Endothelial cell of umbilical vein (primary cell): Measurements from ENCODE around the gene FREM1. TPM values are rescaled to one million over a fixed set of nuclear protein-coding genes. Genes with fewer than 3 reads are reported as not detected.

ENCODE experiments used
- BruUV-seq: library from RNA; stranded (reverse); fragments of 400-500 nt; replicated peaks from 2 replicates; lab custom pipeline; 2021; lab: Mats Ljungman, UMichigan
- CTCF ChIA-PET: fragments of 300-600, 350-600 bp; sonication (Branson Sonifier 250); formaldehyde crosslinking; loops from one replicate; lab custom pipeline; 2021; ENCODE audit warnings: antibody characterized with exemption, inconsistent platforms; lab: Charles Lee
- POLR2A ChIA-PET: fragments of 300-600, 350-600 bp; sonication (Branson Sonifier 250); formaldehyde crosslinking; loops from one replicate; lab custom pipeline; 2021; ENCODE audit warnings: antibody characterized with exemption, inconsistent platforms; lab: Charles Lee
- DNase-seq: peaks from one replicate; pipeline ENCODE4 v3.0.0-alpha.2; 2011; ENCODE audit warnings: low read depth, low spot score
- FAIRE-seq: peaks from 2 replicates; lab custom pipeline; 2011; peaks lifted over from hg19 to GRCh38; lab: Jason Lieb, UNC
- H2AFZ ChIP-seq: 2 replicates; pipeline ENCODE4 v1.6.0; 2012; ENCODE audit warnings: low read depth, low read length, control low read depth, inconsistent platforms
- H3K27ac ChIP-seq: 2 replicates; pipeline ENCODE4 v1.5.1; 2011; ENCODE audit warnings: low read depth, mild to moderate bottlenecking, control low read depth, low read length, moderate library complexity; ENCODE audit not compliant: insufficient read depth
- H3K27me3 ChIP-seq, 2 experiments: 2 replicates each; pipeline versions ENCODE4 v1.6.0 to v1.6.1; 2011; ENCODE audit warnings: low read length in 2 of 2, mixed read lengths in 1 of 2; ENCODE audit not compliant: control insufficient read depth in 2 of 2, insufficient read depth in 2 of 2
- H3K36me3 ChIP-seq, 2 experiments: 2 replicates in 1 of 2; 3 replicates in 1 of 2; pipeline ENCODE4 v1.5.1; 2011; ENCODE audit warnings: low read length in 2 of 2, mild to moderate bottlenecking in 1 of 2, moderate library complexity in 1 of 2; ENCODE audit not compliant: control insufficient read depth in 2 of 2, insufficient read depth in 2 of 2; ENCODE audit errors: extremely low read depth in 1 of 2
- H3K4me1 ChIP-seq: 3 replicates; pipeline ENCODE4 v1.5.1; 2011; ENCODE audit warnings: mild to moderate bottlenecking, low read length; ENCODE audit not compliant: control insufficient read depth, insufficient read depth; ENCODE audit errors: extremely low read depth
- H3K4me2 ChIP-seq: 2 replicates; pipeline ENCODE4 v1.6.1; 2011; ENCODE audit warnings: low read length, control low read depth, mixed read lengths; ENCODE audit not compliant: insufficient read depth
- H3K4me3 ChIP-seq, 3 experiments: fragments of 200-600 bp in 1 of 3; sonication (generic), shearing (Covaris generic) in 1 of 3; replicated peaks in 1 of 3; 2 replicates each; pipeline ENCODE4 v1.5.1; 2011 to 2016; ENCODE audit warnings: control low read depth in 3 of 3, low read length in 3 of 3, mild to moderate bottlenecking in 2 of 3, inconsistent platforms in 1 of 3, low read depth in 1 of 3, moderate library complexity in 1 of 3; ENCODE audit not compliant: insufficient read depth in 1 of 3
- H3K79me2 ChIP-seq: 2 replicates; pipeline ENCODE4 v1.6.0; 2012; ENCODE audit warnings: low read length, inconsistent platforms; ENCODE audit not compliant: control insufficient read depth, insufficient read depth
- H3K9ac ChIP-seq: replicated peaks from 2 replicates; pipeline ENCODE3; 2011; ENCODE audit warnings: low read length, control low read depth; ENCODE audit not compliant: insufficient read depth; ENCODE audit errors: extremely low read depth
- H3K9me1 ChIP-seq: replicated peaks from 3 replicates; pipeline ENCODE4 v1.6.0; 2011; ENCODE audit warnings: mild to moderate bottlenecking, low read length; ENCODE audit not compliant: control insufficient read depth, insufficient read depth; ENCODE audit errors: extremely low read depth
- H3K9me3 ChIP-seq: replicated peaks from 2 replicates; pipeline ENCODE4 v1.5.1; 2012; ENCODE audit warnings: low read length, inconsistent platforms; ENCODE audit not compliant: control insufficient read depth, insufficient read depth
- H4K20me1 ChIP-seq: replicated peaks from 2 replicates; pipeline ENCODE3; 2011; ENCODE audit warnings: mild to moderate bottlenecking, low read length; ENCODE audit not compliant: control insufficient read depth, insufficient read depth; ENCODE audit errors: extremely low read depth
- CTCF ChIP-seq, 2 donors: IDR thresholded peaks; 1 replicate in 1 of 2; 2 replicates in 1 of 2; pipeline ENCODE4 v1.5.1; 2011; ENCODE audit warnings: low read length in 2 of 2, mild to moderate bottlenecking in 2 of 2, moderate library complexity in 2 of 2, control low read depth in 1 of 2, inconsistent platforms in 1 of 2, low read depth in 1 of 2; ENCODE audit not compliant: insufficient read depth in 1 of 2; ENCODE audit errors: extremely low read depth in 1 of 2
- EZH2 ChIP-seq: IDR thresholded peaks from 2 replicates; pipeline ENCODE4 v1.6.1; 2012; ENCODE audit warnings: borderline replicate concordance, low read depth, mild to moderate bottlenecking, moderate library complexity, low read length, inconsistent platforms; ENCODE audit not compliant: severe bottlenecking
- FOS ChIP-seq: IDR thresholded peaks from 2 replicates; pipeline ENCODE4 v1.6.1; 2011; ENCODE audit warnings: mild to moderate bottlenecking, low read length, moderate library complexity, borderline replicate concordance; ENCODE audit not compliant: insufficient read depth
- GATA2 ChIP-seq: IDR thresholded peaks from 2 replicates; pipeline ENCODE4 v1.7.0; 2011; ENCODE audit warnings: low read depth, mild to moderate bottlenecking, moderate library complexity, mixed read lengths, low read length; ENCODE audit not compliant: insufficient read length, insufficient read depth
- JUN ChIP-seq: IDR thresholded peaks from 2 replicates; pipeline ENCODE4 v1.6.1; 2011; ENCODE audit warnings: borderline replicate concordance, low read depth; ENCODE audit not compliant: insufficient read length, insufficient read depth
- MAX ChIP-seq: IDR thresholded peaks from 2 replicates; pipeline ENCODE4 v1.6.1; 2011; ENCODE audit not compliant: insufficient read depth, insufficient read length
- MYC ChIP-seq: IDR thresholded peaks from one replicate; pipeline ENCODE4 v1.6.1; 2011; ENCODE audit warnings: mild to moderate bottlenecking, low read depth, low read length
- POLR2A ChIP-seq: IDR thresholded peaks from 2 replicates; pipeline ENCODE4 v1.6.1; 2012; ENCODE audit warnings: low read depth, mild to moderate bottlenecking, control low read depth, low read length
- POLR2AphosphoS5 ChIP-seq: IDR thresholded peaks from 2 replicates; pipeline ENCODE4 v1.6.1; 2012; ENCODE audit warnings: low read depth, mild to moderate bottlenecking, control low read depth, low read length, moderate library complexity; ENCODE audit not compliant: insufficient read depth
- dilution Hi-C: fragments of 300-500 bp; cut with MboI; formaldehyde crosslinking; loops from one replicate; pipeline ENCODE4 v1.15.0; 2019; ENCODE audit warnings: low sequenced_read_pairs; ENCODE audit not compliant: extremely low pct_ligation_motif_present
- intact Hi-C: fragments of 100-400 bp; cut with micrococcal nuclease; formaldehyde crosslinking; loops from one replicate; pipeline ENCODE4 v1.10.0; 2022
- polyA plus RNA-seq, 4 experiments: library from polyadenylated mRNA; depleted of rRNA in 3 of 4; stranded (reverse) in 3 of 4; unstranded in 1 of 4; fragments of >200 nt; gene quantifications; 2 replicates each; pipeline versions ENCODE4 v1.2.1 to v1.2.3, GENCODE V29; 2011 to 2012; ENCODE audit warnings: missing spikeins in 1 of 4
- total RNA-seq: library from RNA; stranded (reverse); gene quantifications from 2 replicates; pipeline ENCODE4 v1.2.3, GENCODE V29; 2021

Gene FREM1
- total and polyA plus RNA-seq, 2 donors (not counting 3 experiments of a cell fraction or from before 2014, with no cell fraction given): 0.10 to 0.29 TPM

- Histone ChIP-seq H2AFZ (no peak overlapping the region), H3K9me3 (no peaks in the 10 kb centered on the region), H3K36me3 (no peaks in the 10 kb centered on the region), H3K4me1 (no peaks in the 10 kb centered on the region), H3K4me3 (no peak overlapping the region), H3K9me1 (no peaks in the 10 kb centered on the region), H3K27me3 (peaks cover 2% of the 10 kb centered on the region in 2 experiments), H4K20me1 (no peaks in the 10 kb centered on the region), H3K79me2 (no peaks in the 10 kb centered on the region), H3K9ac (no peak overlapping the region), H3K4me2 (no peak overlapping the region), H3K27ac (no peak overlapping the region)
- intact Hi-C loops: no loop called here
- ChIA-PET POLR2A (no interaction called here), CTCF (no interaction called here)
- TF ChIP-seq POLR2A (no peak), MYC (no peak), CTCF (IDR thresholded peaks at IDR 0.05; ENCODE audit: extremely low read depth in 1 of 2, insufficient read depth in 1 of 2, low read depth in 1 of 2, low read length in 2 of 2) (no peak), GATA2 (no peak), EZH2 (no peak), MAX (no peak), JUN (no peak), POLR2AphosphoS5 (no peak), FOS (no peak)
- DNase-seq: no peak
- no TSS peak for BruUV-seq
- no peak for FAIRE-seq
- dilution Hi-C loops: no loop called here
Measured at GRCh38 chr9:14889451-14889850, 20.8 kb downstream of the FREM1 start.
